GM19455 (cell line): ENCODE data around the gene HMSD.

Experiments used
- ATAC-seq: cut with Tn5 transposase; IDR thresholded peaks from one replicate; pipeline ENCODE4 v1.9.1; 2021; ENCODE audit not compliant: unreplicated experiment

HMSD gene

GRCh38 chr18:63986885-63987284 is 37.8 kb downstream of the HMSD start:
- no peak for ATAC-seq

- ATAC-seq = no peak
These were observed 38.6 kb downstream of the HMSD start for GRCh38 chr18:63987743-63988142.

GRCh38 chr18:63992751-63993150 is 43.6 kb downstream of the HMSD start:
- no peak for ATAC-seq

- no peak for ATAC-seq
These were observed 45.8 kb downstream of the HMSD start for GRCh38 chr18:63994783-63995399.

GRCh38 chr18:63997041-63997440 is 47.9 kb downstream of the HMSD start:
- no peak for ATAC-seq

GRCh38 chr18:63997606-63998005 is 48.5 kb downstream of the HMSD start:
- ATAC-seq = no peak

- no peak for ATAC-seq
These were observed 50.8 kb downstream of the HMSD start for GRCh38 chr18:63999871-64000270.

- no peak for ATAC-seq
These were observed 53.5 kb downstream of the HMSD start for GRCh38 chr18:64002581-64002980.

GRCh38 chr18:64009305-64009704 is 60.2 kb downstream of the HMSD start:
- ATAC-seq = no peak
